NB4 (cell line): ENCODE results near the gene SMURF2.
"Not testable (repeated sequence)": the region's sequence is repeated elsewhere in the genome, so short reads cannot be mapped to it uniquely, and the experiment has no call there.

Source experiments
- DNase-seq: peaks from one replicate; pipeline ENCODE4 v3.0.0; 2010; ENCODE audit warnings: low read depth
- H3K4me3 ChIP-seq: one replicate; pipeline ENCODE4 v1.5.1; 2011; ENCODE audit warnings: mild to moderate bottlenecking, low read depth, low read length, moderate library complexity
- CTCF ChIP-seq: IDR thresholded peaks from one replicate; pipeline ENCODE4 v1.5.1; 2012; ENCODE audit warnings: low read depth, low read length
- MAX ChIP-seq: IDR thresholded peaks from 2 replicates; pipeline ENCODE4 v1.6.1; 2011; ENCODE audit warnings: low read depth, low read length
- MYC ChIP-seq: IDR thresholded peaks from 2 replicates; pipeline ENCODE4 v1.6.1; 2011; ENCODE audit warnings: low read depth, low read length
- POLR2A ChIP-seq: IDR thresholded peaks from 2 replicates; pipeline ENCODE4 v1.6.1; 2011; ENCODE audit warnings: mild to moderate bottlenecking; ENCODE audit not compliant: insufficient read length; ENCODE audit errors: extremely low read depth

SMURF2 gene

GRCh38 chr17:64679710-64680216 is 17.7 kb upstream of the SMURF2 start:
- TF ChIP-seq POLR2A (no peak), MAX (no peak), CTCF (no peak), MYC (no peak)
- no peak for DNase-seq
- no peak overlapping the region for H3K4me3 ChIP-seq

- no peak overlapping the region for H3K4me3 ChIP-seq
- TF ChIP-seq POLR2A (no peak), MAX (no peak), CTCF (no peak), MYC (no peak)
- DNase-seq, result no peak
These were observed 14.7 kb upstream of the SMURF2 start for GRCh38 chr17:64676763-64677162.

- not testable (repeated sequence) for H3K4me3 ChIP-seq, DNase-seq
These were observed 8.9 kb upstream of the SMURF2 start for GRCh38 chr17:64670843-64671590.

GRCh38 chr17:64667807-64668721 is 6.0 kb upstream of the SMURF2 start:
- not testable (repeated sequence) for DNase-seq, H3K4me3 ChIP-seq

GRCh38 chr17:64664299-64664981 is 2.3 kb upstream of the SMURF2 start:
- not testable (repeated sequence) for DNase-seq, H3K4me3 ChIP-seq

- H3K4me3 ChIP-seq, DNase-seq: not testable (repeated sequence)
These were observed 1.7 kb upstream of the SMURF2 start for GRCh38 chr17:64663836-64664235.

- no peak for DNase-seq
- H3K4me3 ChIP-seq, result peak overlapping the region; percentile 65
- no peak for TF ChIP-seq CTCF
- TF ChIP-seq POLR2A, result no peak
- no peak for TF ChIP-seq MYC
- TF ChIP-seq MAX, result no peak
These were observed 764 bp upstream of the SMURF2 start for GRCh38 chr17:64662774-64663367.

GRCh38 chr17:64661726-64661975 is 456 bp downstream of the SMURF2 start:
- no peak for TF ChIP-seq POLR2A
- no peak for TF ChIP-seq MYC
- no peak for TF ChIP-seq MAX
- no peak for TF ChIP-seq CTCF
- H3K4me3 ChIP-seq, result peak overlapping the region; percentile 77
- no peak for DNase-seq

GRCh38 chr17:64660978-64661725 is 955 bp downstream of the SMURF2 start:
- DNase-seq, result peak; percentile 33
- peak overlapping the region; percentile 77 for H3K4me3 ChIP-seq
